GM12878 (cell line): ENCODE results near the gene MRPS14.

Experiments
- CTCF ChIP-seq, 3 experiments: IDR thresholded peaks in 2 of 3; conservative IDR thresholded peaks in 1 of 3; 2 replicates each; pipeline ENCODE4 v1.5.1; 2011; ENCODE audit warnings: low read depth in 3 of 3, low read length in 3 of 3, mild to moderate bottlenecking in 3 of 3, control low read depth in 2 of 3, moderate library complexity in 2 of 3, inconsistent platforms in 1 of 3, mixed read lengths in 1 of 3; ENCODE audit not compliant: control insufficient read depth in 2 of 3, insufficient read depth in 1 of 3; ENCODE audit errors: extremely low read depth in 1 of 3
- EGR1 ChIP-seq, 2 experiments: IDR thresholded peaks; 1 replicate in 1 of 2; 2 replicates in 1 of 2; pipeline ENCODE4 v1.6.1; 2011 to 2012; ENCODE audit warnings: low read depth in 2 of 2, low read length in 2 of 2, borderline replicate concordance in 1 of 2, mild to moderate bottlenecking in 1 of 2, moderate library complexity in 1 of 2

GRCh38 chr1:174989536-174990220 is 33.5 kb downstream of the MRPS14 start:
- no peak for TF ChIP-seq EGR1 (IDR thresholded peaks at IDR 0.05; ENCODE audit: borderline replicate concordance in 1 of 2, low read depth in 2 of 2, low read length in 2 of 2)
- no peak for TF ChIP-seq CTCF (IDR thresholded peaks at IDR 0.05 in 2 of 3, conservative IDR thresholded peaks at IDR 0.05 in 1 of 3; ENCODE audit: control insufficient read depth in 2 of 3, extremely low read depth in 1 of 3, insufficient read depth in 1 of 3, low read depth in 3 of 3, low read length in 3 of 3)
